GM21737 (cell line): ENCODE data around the gene RGS16.
"Not testable (repeated sequence)": the region's sequence is repeated elsewhere in the genome, so short reads cannot be mapped to it uniquely, and the experiment has no call there.

Experiments
- ATAC-seq: cut with Tn5 transposase; IDR thresholded peaks from one replicate; pipeline ENCODE4 v1.9.1; 2021; ENCODE audit warnings: mild to moderate bottlenecking, moderate library complexity; ENCODE audit not compliant: unreplicated experiment

RGS16 gene, protein sequence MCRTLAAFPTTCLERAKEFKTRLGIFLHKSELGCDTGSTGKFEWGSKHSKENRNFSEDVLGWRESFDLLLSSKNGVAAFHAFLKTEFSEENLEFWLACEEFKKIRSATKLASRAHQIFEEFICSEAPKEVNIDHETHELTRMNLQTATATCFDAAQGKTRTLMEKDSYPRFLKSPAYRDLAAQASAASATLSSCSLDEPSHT

DNA sequence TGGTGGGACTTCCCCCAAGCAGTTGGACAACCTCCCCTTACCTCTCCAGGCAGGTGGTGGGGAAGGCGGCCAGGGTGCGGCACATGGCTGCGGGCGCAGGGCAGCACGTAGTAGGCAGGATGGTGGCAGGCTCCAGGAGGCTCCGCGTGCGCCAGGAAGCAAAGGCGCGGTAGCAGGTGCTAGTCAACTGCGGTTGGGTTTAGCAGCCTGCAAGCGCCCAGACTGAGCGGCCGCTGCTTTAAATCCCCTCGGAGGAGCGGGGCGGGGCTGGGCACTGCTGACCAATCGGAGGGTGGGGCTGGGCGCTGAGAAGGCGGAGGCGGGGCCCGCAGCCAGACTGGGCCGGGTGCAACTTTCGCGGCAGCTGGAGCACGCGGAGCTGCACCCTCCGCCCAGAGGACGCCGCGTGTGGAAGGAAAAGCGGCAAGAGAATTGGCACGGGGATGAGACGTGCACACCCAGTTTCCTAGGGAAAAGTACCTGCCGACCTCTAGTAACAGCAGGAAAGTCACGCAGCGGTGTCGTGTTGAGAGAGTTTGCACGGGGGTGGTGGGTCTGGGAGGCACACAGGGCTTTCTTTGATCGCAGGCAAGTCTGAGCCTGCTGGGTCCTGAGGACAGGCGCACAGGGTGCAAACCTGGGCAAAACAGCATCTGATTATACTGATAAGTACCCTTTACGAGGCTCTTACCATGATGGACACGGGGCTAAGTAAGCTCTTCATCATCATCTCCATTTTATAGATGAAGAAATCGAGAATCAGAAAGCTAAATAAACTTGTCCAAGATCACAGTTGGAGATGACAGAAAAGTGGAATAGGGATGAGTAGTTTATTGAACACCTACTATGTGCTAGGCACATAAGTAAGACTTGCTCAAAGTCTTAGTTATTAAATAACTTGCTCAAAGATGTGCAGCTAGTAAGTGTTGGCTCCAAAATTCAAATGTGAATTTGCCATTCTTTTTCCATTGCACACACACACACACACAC is at the start of gene RGS16:
RGS16 (minus strand) TSS at position 215 of the 990 bp plus-strand sequence; CDS start at position 85, 130 bp downstream.
- peak; percentile 90 for ATAC-seq

GRCh38 chr1:182653986-182654385 is 49.8 kb upstream of the RGS16 start:
- no peak for ATAC-seq

DNA sequence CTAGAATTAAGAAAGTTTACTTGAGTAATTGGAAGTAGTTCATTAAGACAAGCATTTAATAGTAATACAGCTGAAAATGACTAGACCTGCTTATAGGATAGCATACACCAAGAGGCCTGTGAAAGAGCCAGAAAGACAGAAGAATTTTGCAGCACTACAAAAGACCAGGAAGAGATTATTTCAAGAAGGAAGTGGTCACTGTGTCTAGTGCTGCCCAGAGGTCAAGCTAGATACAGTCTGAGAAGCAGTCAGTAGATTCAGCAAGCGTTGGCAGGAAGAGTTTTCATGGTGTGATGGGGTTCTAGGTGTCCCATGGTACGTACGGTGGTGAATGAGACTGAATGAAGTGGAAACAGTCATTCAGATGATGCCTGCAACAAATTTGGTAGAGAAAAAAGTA is 48.7 kb upstream of the RGS16 start:
- no peak for ATAC-seq

DNA sequence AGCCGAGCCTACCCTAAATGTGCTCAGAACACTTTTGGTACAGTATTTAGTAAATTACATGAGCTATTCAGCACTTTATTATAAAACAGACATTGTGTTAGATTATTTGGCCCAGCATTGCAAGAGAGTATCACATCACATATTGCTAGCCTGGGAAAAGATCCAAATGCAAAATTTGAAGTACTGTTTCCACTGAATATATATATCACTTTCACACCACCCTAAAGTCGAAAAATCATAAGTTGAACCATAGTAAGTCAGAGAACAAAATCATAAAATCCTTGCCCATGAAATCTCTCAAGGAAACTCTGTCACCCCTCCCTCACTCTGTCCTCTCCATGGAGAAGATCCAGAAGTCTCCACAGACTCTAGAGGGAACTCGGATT is 47.1 kb upstream of the RGS16 start:
- no peak for ATAC-seq

- peak; percentile 53 for ATAC-seq
Measured at GRCh38 chr1:182650678-182651338, 46.6 kb upstream of the RGS16 start.

DNA sequence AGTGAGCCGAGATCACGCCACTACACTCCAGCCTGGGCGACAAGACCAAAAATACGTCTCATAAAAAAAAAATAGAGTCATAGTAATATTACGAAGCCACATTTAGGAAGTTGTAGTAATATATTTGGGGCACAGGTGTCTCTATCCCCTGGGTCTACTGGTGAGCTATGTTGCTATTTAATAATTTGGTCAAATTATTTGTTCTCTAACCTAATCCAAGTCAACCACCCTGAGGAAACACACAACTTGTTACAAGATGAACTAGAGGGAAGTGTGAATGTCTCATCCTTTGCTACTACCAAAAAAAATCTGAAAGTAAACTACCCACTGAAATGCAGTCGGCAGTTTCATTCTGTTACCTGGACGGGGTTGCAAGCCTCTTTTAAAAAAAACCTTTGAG is 44.9 kb upstream of the RGS16 start:
- no peak for ATAC-seq

DNA sequence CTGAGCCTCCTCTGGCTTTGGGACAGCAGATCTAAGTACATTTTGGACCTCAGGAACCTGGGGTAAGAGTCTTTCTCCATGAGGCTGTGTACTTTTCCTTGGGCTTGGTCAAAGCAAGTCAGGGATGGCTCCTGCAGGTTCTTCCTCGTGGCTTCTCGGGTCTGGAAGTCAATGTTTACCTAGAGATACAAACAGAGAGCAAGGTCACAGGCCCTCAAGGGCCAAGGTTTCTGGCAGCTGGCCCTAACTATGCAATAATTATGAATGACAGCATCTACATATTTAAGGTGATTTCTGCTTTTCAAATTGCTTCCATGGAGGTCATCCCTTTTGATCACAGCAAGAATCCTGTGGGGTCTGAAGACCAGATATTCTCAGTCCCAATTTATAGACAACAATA is 42.5 kb upstream of the RGS16 start:
- no peak for ATAC-seq

GRCh38 chr1:182644886-182645285 is 40.7 kb upstream of the RGS16 start:
- ATAC-seq, result no peak

DNA sequence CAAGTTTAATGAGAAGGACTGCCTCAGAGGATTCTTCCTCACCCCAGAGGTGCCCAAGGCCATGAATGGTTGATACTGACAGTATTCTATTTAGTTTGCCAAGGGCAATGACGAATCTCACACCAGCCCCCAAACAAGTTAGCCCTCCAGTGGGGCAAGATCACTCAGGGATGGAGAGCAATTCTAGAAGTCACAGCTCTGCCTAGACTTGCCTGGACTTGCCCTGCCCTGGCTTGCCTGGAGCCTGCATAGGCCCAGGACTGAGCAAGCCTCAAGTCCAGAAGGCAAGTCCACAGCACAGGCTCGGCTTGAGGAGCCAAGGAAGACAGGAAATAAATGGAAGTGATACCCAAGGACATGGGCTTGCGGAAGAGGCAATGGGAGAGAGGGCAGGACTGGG is 39.5 kb upstream of the RGS16 start:
- no peak for ATAC-seq

DNA sequence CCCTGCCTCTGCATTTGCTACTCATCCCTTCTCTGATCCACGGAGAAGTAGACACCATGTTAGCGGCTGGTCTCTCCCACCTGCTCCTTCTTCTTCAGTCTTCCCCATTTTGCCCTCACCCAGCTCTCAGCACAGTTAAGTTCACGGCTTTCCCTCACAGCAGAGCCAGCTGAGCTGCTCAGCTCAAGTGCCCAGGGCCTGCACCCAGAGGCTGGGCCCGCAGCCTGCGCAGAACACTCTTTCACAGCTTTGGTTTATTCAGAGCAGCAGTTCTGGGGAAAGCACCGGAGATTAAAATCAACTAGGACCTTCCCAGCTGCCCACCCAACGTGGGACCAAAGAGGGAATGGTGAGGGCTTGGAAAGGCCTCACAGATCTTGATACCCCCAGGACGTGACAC is 38.3 kb upstream of the RGS16 start:
- no peak for ATAC-seq

DNA sequence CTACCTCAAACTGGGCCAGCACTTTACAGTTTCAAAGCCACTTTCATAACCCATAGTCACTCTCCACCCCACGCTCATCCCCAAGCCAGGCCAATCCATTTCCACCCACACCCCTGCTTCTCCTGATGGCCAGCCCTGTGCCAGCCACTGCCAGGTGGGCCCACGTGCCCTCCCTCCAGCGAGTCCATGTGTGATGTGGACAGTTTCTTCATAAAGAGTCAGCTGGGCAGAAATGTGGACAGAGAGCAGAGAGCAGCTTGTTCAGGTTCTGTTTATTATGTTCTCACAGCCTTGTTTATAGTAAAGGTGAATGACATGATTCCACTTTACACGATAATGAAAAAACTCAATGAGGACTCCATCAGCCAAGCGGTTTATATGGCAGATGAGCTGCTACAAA is 37.4 kb upstream of the RGS16 start:
- no peak for ATAC-seq

DNA sequence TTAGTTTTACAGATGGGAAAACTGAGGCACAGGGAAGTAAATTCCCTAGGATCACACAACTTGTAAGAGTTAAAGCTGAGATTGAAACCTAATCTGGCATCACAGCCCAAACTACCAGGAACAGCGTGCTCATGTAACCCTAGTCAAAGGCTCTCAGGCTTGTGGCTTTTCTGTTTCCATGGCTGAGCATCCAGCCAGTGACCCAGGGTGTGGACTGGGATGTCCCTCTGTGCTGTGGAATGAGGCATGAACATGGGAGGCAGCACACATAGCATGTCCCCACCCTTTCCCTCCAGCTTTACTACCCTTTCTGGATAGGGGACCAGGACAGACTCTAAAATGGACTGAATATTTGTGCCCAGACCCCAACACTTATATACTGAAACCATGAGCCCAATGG is 35.1 kb upstream of the RGS16 start:
- no peak for ATAC-seq

- no peak for ATAC-seq
Measured at GRCh38 chr1:182637769-182638168, 33.6 kb upstream of the RGS16 start.

GRCh38 chr1:182635871-182636270 is 31.7 kb upstream of the RGS16 start:
- no peak for ATAC-seq

DNA sequence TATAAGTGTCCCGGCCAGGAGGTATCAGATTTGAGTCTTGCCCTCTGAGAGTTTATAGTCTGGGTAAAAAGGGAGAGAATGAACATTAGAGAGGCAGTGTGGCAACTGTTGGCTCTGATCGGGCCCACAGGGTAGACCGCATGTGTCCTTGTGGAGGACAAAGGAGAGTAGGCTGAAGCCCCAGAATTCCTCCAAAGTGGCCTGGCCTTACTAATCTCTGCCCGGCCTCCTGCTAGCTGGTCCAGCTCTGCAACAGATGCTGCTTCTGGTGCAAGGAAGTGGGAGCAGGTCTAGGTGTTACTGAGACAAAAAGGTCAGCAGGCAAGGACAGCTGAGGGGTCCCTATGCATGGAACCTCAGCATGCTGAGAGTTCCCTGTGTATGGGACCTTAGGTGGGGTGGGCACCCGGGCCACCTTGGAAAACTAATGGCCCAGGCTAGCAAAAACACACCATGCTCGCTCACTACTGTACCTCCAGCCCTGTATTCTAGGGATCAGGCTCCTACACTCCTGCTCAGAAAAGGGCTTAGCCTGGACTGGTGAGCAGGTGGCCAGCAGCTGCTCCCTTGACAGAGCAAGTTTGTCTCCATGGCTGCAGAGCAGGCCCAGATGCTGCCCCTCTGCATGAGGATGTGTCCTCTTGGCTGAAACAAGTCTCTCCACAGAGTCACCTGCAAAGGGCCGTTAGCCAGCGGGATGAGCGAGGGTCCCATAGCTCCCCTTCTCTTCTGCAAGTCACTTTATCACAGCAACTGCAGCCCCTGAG is 30.3 kb upstream of the RGS16 start:
- ATAC-seq, result no peak

- no peak for ATAC-seq
Measured at GRCh38 chr1:182633657-182634281, 29.6 kb upstream of the RGS16 start.

- no peak for ATAC-seq
Measured at GRCh38 chr1:182633031-182633430, 28.8 kb upstream of the RGS16 start.

- ATAC-seq, result not testable (repeated sequence)
Measured at GRCh38 chr1:182632441-182632857, 28.3 kb upstream of the RGS16 start.

DNA sequence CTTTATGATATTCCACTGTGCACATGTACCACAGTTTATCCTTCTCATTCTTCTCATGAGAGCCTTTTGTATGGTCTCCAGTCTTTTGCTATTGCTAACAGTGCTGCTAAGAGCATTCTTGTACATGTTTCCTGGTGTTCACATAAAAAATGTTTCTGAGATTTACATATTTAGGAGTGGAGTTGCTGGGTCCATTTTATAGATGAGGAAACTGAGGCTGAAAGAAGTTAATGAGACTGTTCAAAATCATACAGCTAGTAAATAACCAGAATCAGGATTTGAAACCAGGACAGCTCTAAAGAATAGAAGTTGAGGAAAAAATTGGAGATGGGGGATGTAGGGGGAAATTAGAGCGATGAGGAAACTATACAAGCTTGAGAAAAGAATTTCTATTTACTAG is 27.8 kb upstream of the RGS16 start:
- ATAC-seq, result no peak

- no peak for ATAC-seq
Measured at GRCh38 chr1:182631053-182631677, 27.0 kb upstream of the RGS16 start.
